ENCODE results near the gene CCR3.

- TF ChIP-seq CTCF (conservative IDR thresholded peaks at IDR 0.05; ENCODE audit: low read depth, low read length) (no peak), EZH2 (IDR thresholded peaks at IDR 0.05; ENCODE audit: borderline replicate concordance, low read depth, low read length, poor library complexity, severe bottlenecking) (no peak)
These were observed 59.0 kb downstream of the CCR3 start for GRCh38 chr3:46301122-46301835.

Measured in A673 (cell line).